ENCODE data around the gene NUAK2. TPM values are rescaled to one million over a fixed set of nuclear protein-coding genes. Genes with fewer than 3 reads are reported as not detected.

NUAK2 gene
- total RNA-seq, 4 donors from 2014 or later, result 22.0 to 40.0 (median 30.9) TPM

DNA sequence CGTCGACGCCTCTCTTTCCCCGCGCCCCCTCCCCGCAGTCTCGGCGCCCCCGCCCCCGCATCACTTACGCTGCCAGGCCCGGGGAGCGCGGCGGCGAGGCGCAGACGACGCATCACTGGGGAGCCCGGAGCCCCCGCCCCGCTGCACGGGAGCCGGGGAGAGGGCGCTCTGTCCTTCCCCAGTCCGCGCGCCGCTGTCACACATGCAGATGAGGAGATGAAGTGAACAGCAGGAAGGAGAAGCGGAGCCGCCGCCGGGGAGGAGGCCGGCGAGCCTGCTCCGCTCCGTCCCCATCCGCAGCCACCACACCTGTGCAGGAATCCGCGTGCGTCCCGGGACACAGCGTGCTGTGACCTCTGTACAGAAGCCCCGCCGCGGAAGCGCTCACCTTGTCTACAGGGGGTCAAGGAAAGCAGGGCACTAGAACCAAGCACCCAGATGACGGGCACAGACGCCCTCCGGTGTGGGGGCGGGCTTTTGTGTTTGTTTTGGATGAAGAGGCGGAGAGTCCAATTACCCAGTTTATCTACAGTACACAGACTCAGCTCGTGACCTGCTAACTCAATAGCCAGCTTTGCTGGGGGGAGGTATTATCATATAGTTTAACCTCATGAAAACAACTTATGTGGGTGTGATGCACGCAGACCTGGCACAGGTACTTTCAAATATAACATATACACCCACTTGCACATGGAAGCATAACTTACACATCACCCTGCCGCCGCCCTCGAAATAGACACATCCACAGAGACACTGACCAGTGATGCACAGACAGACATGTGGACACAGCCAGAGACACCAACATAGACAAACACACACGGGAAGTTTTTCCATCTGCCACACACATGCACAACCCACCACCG lies 22.8 kb upstream of the NUAK2 start:
- peaks cover 0 to 14% (median 12%) of the 10 kb centered on the region in 4 donors for H3K4me1 ChIP-seq
- H3K9me3 ChIP-seq, result no peaks in the 10 kb centered on the region
- TF ChIP-seq, protein P1, sequence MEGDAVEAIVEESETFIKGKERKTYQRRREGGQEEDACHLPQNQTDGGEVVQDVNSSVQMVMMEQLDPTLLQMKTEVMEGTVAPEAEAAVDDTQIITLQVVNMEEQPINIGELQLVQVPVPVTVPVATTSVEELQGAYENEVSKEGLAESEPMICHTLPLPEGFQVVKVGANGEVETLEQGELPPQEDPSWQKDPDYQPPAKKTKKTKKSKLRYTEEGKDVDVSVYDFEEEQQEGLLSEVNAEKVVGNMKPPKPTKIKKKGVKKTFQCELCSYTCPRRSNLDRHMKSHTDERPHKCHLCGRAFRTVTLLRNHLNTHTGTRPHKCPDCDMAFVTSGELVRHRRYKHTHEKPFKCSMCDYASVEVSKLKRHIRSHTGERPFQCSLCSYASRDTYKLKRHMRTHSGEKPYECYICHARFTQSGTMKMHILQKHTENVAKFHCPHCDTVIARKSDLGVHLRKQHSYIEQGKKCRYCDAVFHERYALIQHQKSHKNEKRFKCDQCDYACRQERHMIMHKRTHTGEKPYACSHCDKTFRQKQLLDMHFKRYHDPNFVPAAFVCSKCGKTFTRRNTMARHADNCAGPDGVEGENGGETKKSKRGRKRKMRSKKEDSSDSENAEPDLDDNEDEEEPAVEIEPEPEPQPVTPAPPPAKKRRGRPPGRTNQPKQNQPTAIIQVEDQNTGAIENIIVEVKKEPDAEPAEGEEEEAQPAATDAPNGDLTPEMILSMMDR (IDR thresholded peaks at IDR 0.05), result no peak
- TF ChIP-seq POLR2A (IDR thresholded peaks at IDR 0.05), result no peak
- no peak overlapping the region for H3K27ac ChIP-seq
- H3K27me3 ChIP-seq, result peaks cover 0 to 23% of the 10 kb centered on the region in 2 donors
- no peaks in the 10 kb centered on the region for H3K36me3 ChIP-seq
- peak; percentile 49 to 67 (median 62) for DNase-seq
- H3K4me3 ChIP-seq, result peak overlapping the region; percentile 26 to 48 (median 44)

DNA sequence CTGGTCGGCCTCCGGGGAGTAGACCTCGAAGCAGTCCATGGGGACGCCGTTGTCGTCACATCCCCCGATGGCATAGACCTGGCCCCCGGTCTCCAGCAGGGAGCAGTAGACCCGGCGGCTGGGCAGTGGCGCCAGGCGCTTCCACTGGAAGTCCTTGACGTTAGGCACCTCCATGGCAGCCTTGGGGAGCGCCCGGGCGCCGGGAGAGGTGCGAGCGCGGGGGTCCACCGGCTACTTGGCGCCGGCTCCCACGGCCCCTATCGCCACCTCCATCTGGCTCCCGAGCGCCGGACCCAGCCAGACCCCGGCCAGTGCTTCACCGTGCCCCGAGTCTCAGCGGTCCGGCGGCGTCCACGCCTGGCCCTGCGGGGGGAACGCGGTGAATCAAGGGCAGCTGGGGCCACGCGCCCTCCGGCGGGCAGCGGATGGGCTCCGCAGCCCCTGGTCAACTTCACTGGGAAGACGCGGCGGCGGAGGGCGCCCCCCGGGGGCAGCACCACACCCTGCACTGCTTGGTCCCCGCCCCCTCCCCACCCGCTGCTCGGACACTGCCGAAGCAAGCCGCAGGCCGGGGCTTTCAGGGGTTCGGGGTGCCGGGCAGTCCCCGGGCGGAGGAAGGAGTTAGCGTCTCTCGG lies 22.0 kb upstream of the NUAK2 start:
- no peaks in the 10 kb centered on the region for H3K9me3 ChIP-seq
- H3K36me3 ChIP-seq, result no peaks in the 10 kb centered on the region
- H3K27me3 ChIP-seq, result peaks cover 0 to 23% of the 10 kb centered on the region in 2 donors
- H3K4me3 ChIP-seq, result peak overlapping the region; percentile 26 to 48 (median 44)
- peaks cover 0 to 14% (median 12%) of the 10 kb centered on the region in 4 donors for H3K4me1 ChIP-seq
- no peak overlapping the region for H3K27ac ChIP-seq
- no peak for DNase-seq
- no peak for TF ChIP-seq POLR2A (IDR thresholded peaks at IDR 0.05)
- TF ChIP-seq, protein P1 (IDR thresholded peaks at IDR 0.05), result no peak

DNA sequence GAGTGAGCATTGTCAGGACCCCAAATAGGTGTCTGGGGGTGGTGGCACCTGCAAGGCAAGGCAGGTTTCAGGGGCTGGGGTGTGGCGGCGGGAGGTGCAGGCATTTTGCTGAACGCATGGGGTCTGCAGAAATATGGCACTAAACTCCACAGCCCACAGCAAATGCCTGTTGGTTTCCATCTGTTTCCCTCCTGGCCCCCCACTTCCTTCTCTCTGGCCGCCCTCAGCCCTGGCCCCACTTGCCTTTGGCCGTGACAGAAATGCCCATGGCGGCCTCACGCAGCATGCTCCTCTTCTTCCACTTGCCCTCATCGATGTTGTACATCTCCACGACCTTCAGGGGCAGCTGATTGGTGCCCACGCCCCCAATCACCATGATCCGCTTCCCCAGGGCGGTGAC lies 21.4 kb upstream of the NUAK2 start:
- no peaks in the 10 kb centered on the region for H3K36me3 ChIP-seq

DNA sequence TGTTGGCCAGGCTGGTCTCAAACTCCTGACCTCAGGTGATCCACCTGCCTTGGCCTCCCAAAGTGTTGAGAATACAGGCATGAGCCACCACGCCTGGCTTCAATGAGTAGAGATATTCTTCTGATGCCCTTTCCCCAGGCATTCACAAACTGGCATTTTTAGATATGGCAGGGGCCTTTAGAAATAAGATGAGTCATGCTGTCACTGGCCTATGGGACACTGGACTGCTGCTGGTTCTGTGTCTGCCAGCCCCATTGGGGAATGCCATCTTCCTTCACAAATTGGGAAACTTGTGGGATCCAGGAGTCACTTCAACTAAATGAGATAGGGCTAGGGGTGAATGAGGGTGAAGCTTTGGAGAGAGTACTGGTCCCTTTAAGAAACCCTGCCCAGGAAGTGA lies 19.1 kb upstream of the NUAK2 start:
- Histone ChIP-seq H3K4me1 (peaks cover 0 to 14% (median 12%) of the 10 kb centered on the region in 4 donors), H3K36me3 (no peaks in the 10 kb centered on the region), H3K27me3 (peaks cover 0 to 23% of the 10 kb centered on the region in 2 donors), H3K4me3 (no peak overlapping the region), H3K9me3 (no peaks in the 10 kb centered on the region), H3K27ac (no peak overlapping the region)
- DNase-seq, result peak in 1 of 3 donors; percentile 8
- TF ChIP-seq POLR2A (IDR thresholded peaks at IDR 0.05), result no peak
- TF ChIP-seq, protein P1 (IDR thresholded peaks at IDR 0.05), result no peak

More for the DNA sequence above, 21.4 kb upstream of the NUAK2 start:
- no peak overlapping the region for H3K27ac ChIP-seq
- no peak overlapping the region for H3K4me3 ChIP-seq
- no peaks in the 10 kb centered on the region for H3K9me3 ChIP-seq
- DNase-seq, result no peak
- H3K27me3 ChIP-seq, result peaks cover 0 to 23% of the 10 kb centered on the region in 2 donors
- peaks cover 0 to 14% (median 12%) of the 10 kb centered on the region in 4 donors for H3K4me1 ChIP-seq
- TF ChIP-seq POLR2A (IDR thresholded peaks at IDR 0.05), result no peak
- TF ChIP-seq, protein P1 (IDR thresholded peaks at IDR 0.05), result no peak

DNA sequence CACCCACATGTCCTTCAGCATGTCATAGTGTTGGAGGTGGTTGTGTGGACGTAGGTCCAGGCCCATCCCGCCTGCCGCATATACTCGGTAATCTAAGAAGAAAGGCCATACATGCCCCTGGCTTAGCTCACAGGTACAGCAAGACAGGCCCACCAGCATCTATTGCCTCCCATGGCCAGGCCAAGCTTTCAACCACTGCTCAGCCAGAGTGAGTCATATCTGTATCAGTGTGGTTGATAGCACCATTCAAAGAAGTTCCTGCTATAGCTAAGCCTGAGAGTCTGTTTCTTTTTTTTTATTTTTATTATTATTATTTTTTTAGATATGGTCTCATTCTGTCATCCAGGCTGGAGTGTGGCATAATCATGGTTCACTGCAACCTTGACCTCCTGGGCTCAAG lies 18.2 kb upstream of the NUAK2 start:
- no peak overlapping the region for H3K4me3 ChIP-seq
- no peak overlapping the region for H3K27ac ChIP-seq
- TF ChIP-seq, protein P1 (IDR thresholded peaks at IDR 0.05), result no peak
- TF ChIP-seq POLR2A (IDR thresholded peaks at IDR 0.05), result no peak
- no peaks in the 10 kb centered on the region for H3K9me3 ChIP-seq
- peaks cover 0 to 21% of the 10 kb centered on the region in 2 donors for H3K27me3 ChIP-seq
- peak in 1 of 3 donors; percentile 26 for DNase-seq
- H3K4me1 ChIP-seq, result peaks cover 0 to 14% (median 12%) of the 10 kb centered on the region in 4 donors
- H3K36me3 ChIP-seq, result no peaks in the 10 kb centered on the region
